Retinal pigment epithelial cell (primary cell): Measurements from ENCODE around the gene EXOC6.

Experiments used
- DNase-seq: peaks from one replicate; pipeline ENCODE4 v3.0.0-alpha.2; 2010; ENCODE audit warnings: low read depth
- H3K4me3 ChIP-seq: 2 replicates; pipeline ENCODE4 v1.5.1; 2011; ENCODE audit warnings: mild to moderate bottlenecking, low read length, control low read depth, moderate library complexity
- CTCF ChIP-seq: conservative IDR thresholded peaks from 2 replicates; pipeline ENCODE4 v1.5.1; 2011; ENCODE audit warnings: low read depth, low read length, control low read depth, inconsistent platforms

The EXOC6 gene

GRCh38 chr10:92995509-92995908 lies 147.2 kb downstream of the EXOC6 start:
- no peak overlapping the region for H3K4me3 ChIP-seq
- no peak for DNase-seq
- TF ChIP-seq CTCF = no peak

- no peak for DNase-seq
- no peak for TF ChIP-seq CTCF
- H3K4me3 ChIP-seq = no peak overlapping the region
Observed at GRCh38 chr10:92997620-92998019, 149.3 kb downstream of the EXOC6 start.

- TF ChIP-seq CTCF = no peak
- no peak overlapping the region for H3K4me3 ChIP-seq
- no peak for DNase-seq
Observed at GRCh38 chr10:92999191-92999590, 150.9 kb downstream of the EXOC6 start.

- no peak overlapping the region for H3K4me3 ChIP-seq
- no peak for DNase-seq
- TF ChIP-seq CTCF = peak; percentile 76
Observed at GRCh38 chr10:93006435-93007039, 158.2 kb downstream of the EXOC6 start.

DNA sequence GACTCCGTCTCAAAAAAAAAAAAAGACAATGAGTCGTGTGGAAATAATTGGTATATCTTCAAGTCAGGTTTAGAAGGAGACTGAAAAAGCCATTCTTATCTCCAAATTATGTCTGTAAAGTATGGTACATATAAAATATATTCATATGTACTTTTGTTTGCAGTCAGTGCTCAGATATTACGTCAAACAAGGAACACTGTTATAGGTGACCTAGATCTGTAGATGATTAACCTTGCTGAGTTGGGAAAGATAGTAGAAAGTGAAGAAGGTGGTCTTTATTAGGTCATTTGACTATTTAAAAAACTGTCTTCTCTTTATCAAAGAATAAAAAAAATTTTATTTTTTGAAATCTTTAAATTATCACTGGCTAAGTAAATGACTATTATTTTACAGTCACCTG lies 167.4 kb downstream of the EXOC6 start:
- H3K4me3 ChIP-seq = no peak overlapping the region
- TF ChIP-seq CTCF = no peak
- DNase-seq = no peak

- no peak overlapping the region for H3K4me3 ChIP-seq
- TF ChIP-seq CTCF = no peak
Observed at GRCh38 chr10:93023013-93023650, 174.8 kb downstream of the EXOC6 start.

GRCh38 chr10:93026072-93026471 lies 177.8 kb downstream of the EXOC6 start:
- DNase-seq = no peak
- H3K4me3 ChIP-seq = no peak overlapping the region
- no peak for TF ChIP-seq CTCF

More at GRCh38 chr10:93023013-93023650, 174.8 kb downstream of the EXOC6 start:
- no peak for DNase-seq
